SU-DHL-6 (cell line): ENCODE measurements around the gene HOXC12.

Experiments used
- H2AFZ ChIP-seq: fragments of 200-600 bp; sonication (generic); 2 replicates; pipeline ENCODE4 v1.6.1; 2014; ENCODE audit warnings: low read depth, mild to moderate bottlenecking, moderate library complexity, mixed read lengths, antibody characterized with exemption, low read length; ENCODE audit not compliant: severe bottlenecking
- H3F3A ChIP-seq: fragments of 200-600 bp; shearing (Covaris generic); 2 replicates; pipeline ENCODE4 v1.6.0; 2016; ENCODE audit warnings: antibody characterized with exemption, mild to moderate bottlenecking; ENCODE audit not compliant: insufficient read depth
- H3K27ac ChIP-seq: fragments of 200-600 bp; sonication (generic); 2 replicates; pipeline ENCODE4 v1.5.1; 2016; ENCODE audit warnings: low read depth, mild to moderate bottlenecking, low read length, moderate library complexity, mixed read lengths
- H3K27me3 ChIP-seq: fragments of 200-600 bp; sonication (generic), shearing (Covaris generic); 2 replicates; pipeline ENCODE4 v1.6.0; 2014; ENCODE audit warnings: mild to moderate bottlenecking, low read length
- H3K36me3 ChIP-seq: fragments of 200-600 bp; sonication (generic); 2 replicates; pipeline ENCODE4 v1.6.1; 2014; ENCODE audit warnings: mild to moderate bottlenecking, low read length, mixed read lengths
- H3K4me2 ChIP-seq: fragments of 300-600, 200-600 bp; shearing (Covaris generic), sonication (generic); 2 replicates; pipeline ENCODE4 v1.6.0; 2014; ENCODE audit warnings: low read length, low read depth, mild to moderate bottlenecking; ENCODE audit not compliant: poor library complexity, severe bottlenecking
- H3K4me3 ChIP-seq: fragments of 200-600 bp; sonication (generic); 2 replicates; pipeline ENCODE4 v1.5.1; 2014; ENCODE audit warnings: antibody characterized with exemption, low read length, mild to moderate bottlenecking, mixed read lengths; ENCODE audit not compliant: insufficient read depth, poor library complexity, severe bottlenecking
- H3K79me2 ChIP-seq: fragments of 200-600 bp; sonication (generic); 2 replicates; pipeline ENCODE4 v1.6.1; 2014; ENCODE audit warnings: mild to moderate bottlenecking, low read length, moderate library complexity; ENCODE audit not compliant: insufficient read depth
- H3K9ac ChIP-seq: fragments of 200-600 bp; sonication (generic); 2 replicates; pipeline ENCODE4 v1.7.0; 2014; ENCODE audit warnings: mild to moderate bottlenecking, low read length
- H3K9me2 ChIP-seq: fragments of 200-600 bp; sonication (generic); replicated peaks from 2 replicates; pipeline ENCODE4 v1.6.1; 2014; ENCODE audit warnings: low read length; ENCODE audit not compliant: insufficient read depth
- H3K9me3 ChIP-seq: fragments of 200-600 bp; sonication (generic); 2 replicates; pipeline ENCODE4 v1.6.1; 2014; ENCODE audit warnings: low read length, mixed read lengths; ENCODE audit not compliant: insufficient read depth
- H4K20me1 ChIP-seq: fragments of 200-600 bp; sonication (generic); 2 replicates; pipeline ENCODE4 v1.6.1; 2014; ENCODE audit warnings: low read depth, mild to moderate bottlenecking, antibody characterized with exemption, low read length, moderate library complexity, mixed read lengths
- CTCF ChIP-seq: fragments of 200-600 bp; sonication (generic); IDR thresholded peaks from one replicate; pipeline ENCODE4 v1.5.1; 2017; ENCODE audit warnings: antibody characterized with exemption, mild to moderate bottlenecking, low read length, moderate library complexity; ENCODE audit not compliant: insufficient read depth, poor library complexity, severe bottlenecking
- EZH2phosphoT487 ChIP-seq: fragments of 200-600 bp; sonication (generic), shearing (Covaris generic); conservative IDR thresholded peaks from 2 replicates; pipeline ENCODE4 v1.6.1; 2018; ENCODE audit warnings: mild to moderate bottlenecking, antibody characterized with exemption, low read length, moderate library complexity, mixed read lengths

HOXC12 gene

DNA sequence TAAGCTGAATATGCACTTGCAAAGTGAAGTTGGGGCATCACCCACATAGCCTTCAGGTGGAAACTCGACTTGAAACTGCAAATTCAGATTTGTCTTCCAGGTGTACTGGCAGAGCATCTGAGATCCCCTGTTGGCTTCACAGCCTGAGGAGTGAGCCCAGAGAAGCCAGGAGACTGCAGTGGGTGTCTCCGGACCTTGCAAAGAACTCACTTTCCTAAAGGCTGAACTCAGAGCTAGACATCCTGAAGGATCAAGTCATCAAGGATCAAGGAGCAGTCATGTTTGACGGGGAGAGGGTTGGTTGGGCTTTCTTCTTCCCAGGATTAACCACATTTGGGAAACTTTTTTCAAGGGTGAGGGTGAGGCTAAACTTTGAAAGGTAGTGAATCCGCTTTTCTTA, 25.2 kb upstream of the HOXC12 start:
- Histone ChIP-seq H3K9me3 (no peaks in the 10 kb centered on the region), H3K9ac (no peak overlapping the region), H3K9me2 (no peaks in the 10 kb centered on the region; the same call in 1 of the 2 replicates), H3K27me3 (no peaks in the 10 kb centered on the region; the same call in 1 of the 2 replicates), H3K36me3 (no peaks in the 10 kb centered on the region), H3K4me2 (no peak overlapping the region), H4K20me1 (no peaks in the 10 kb centered on the region), H3K79me2 (no peaks in the 10 kb centered on the region), H2AFZ (no peak overlapping the region), H3K27ac (no peak overlapping the region), H3F3A (no peaks in the 10 kb centered on the region), H3K4me3 (no peak overlapping the region)
- no peak for TF ChIP-seq CTCF
- TF ChIP-seq EZH2phosphoT487, result no peak

GRCh38 chr12:53930591-53931255, 24.0 kb upstream of the HOXC12 start:
- Histone ChIP-seq H3K27me3 (no peaks in the 10 kb centered on the region; the same call in 1 of the 2 replicates), H3K9me3 (no peaks in the 10 kb centered on the region), H3K9me2 (no peaks in the 10 kb centered on the region), H4K20me1 (no peaks in the 10 kb centered on the region), H3F3A (no peaks in the 10 kb centered on the region), H3K4me2 (no peak overlapping the region), H3K79me2 (no peaks in the 10 kb centered on the region), H3K27ac (no peak overlapping the region), H3K4me3 (no peak overlapping the region), H3K36me3 (no peaks in the 10 kb centered on the region), H3K9ac (no peak overlapping the region), H2AFZ (no peak overlapping the region)
- TF ChIP-seq CTCF, result no peak
- no peak for TF ChIP-seq EZH2phosphoT487

DNA sequence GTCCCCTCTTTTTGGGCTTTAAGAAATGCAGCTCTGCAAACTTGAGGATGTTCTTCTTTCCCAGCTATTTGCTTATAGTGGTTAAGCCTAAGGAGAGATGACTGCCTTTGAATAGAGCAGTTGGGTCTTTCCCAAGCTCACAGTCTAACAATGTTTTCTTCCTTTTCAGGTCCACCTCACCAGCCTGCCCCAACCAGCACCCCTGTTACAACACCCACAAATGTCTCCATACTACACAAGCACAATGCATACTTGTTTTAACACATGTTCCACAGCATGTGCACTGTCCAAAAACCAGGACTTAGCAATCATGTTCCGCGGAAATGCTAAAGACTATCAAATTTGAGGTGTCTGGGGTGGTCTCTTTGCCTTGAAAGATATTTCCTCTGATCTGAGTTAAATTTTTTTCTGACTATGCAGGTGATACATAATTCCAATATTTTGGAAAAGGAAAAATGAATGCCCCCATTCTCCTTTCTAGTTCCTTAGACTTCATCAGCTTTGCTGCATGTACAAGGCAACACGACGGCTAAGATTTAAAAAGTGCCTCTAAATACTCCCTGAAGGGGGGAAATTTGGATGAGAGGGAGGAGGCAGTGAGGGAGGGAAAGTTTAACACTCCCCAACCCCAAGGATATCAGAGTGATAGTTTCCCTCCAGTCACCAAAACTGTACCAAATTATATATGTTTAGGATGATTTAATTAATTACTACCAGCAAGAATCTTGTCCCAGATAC, 22.7 kb upstream of the HOXC12 start:
- no peaks in the 10 kb centered on the region for H3K36me3 ChIP-seq
- no peaks in the 10 kb centered on the region for H3K79me2 ChIP-seq
- H3K9me2 ChIP-seq, result no peaks in the 10 kb centered on the region
- no peaks in the 10 kb centered on the region for H3K9me3 ChIP-seq
- H3K27me3 ChIP-seq, result no peaks in the 10 kb centered on the region; the same call in 1 of the 2 replicates
- no peak overlapping the region for H3K9ac ChIP-seq
- TF ChIP-seq EZH2phosphoT487, result no peak
- no peak for TF ChIP-seq CTCF
- H3K4me2 ChIP-seq, result no peak overlapping the region
- no peak overlapping the region for H2AFZ ChIP-seq
- H3K27ac ChIP-seq, result no peak overlapping the region
- no peak overlapping the region for H3K4me3 ChIP-seq
- H4K20me1 ChIP-seq, result no peaks in the 10 kb centered on the region
- no peaks in the 10 kb centered on the region for H3F3A ChIP-seq
